ENCODE measurements around the gene ABCC4.

The ABCC4 gene, protein sequence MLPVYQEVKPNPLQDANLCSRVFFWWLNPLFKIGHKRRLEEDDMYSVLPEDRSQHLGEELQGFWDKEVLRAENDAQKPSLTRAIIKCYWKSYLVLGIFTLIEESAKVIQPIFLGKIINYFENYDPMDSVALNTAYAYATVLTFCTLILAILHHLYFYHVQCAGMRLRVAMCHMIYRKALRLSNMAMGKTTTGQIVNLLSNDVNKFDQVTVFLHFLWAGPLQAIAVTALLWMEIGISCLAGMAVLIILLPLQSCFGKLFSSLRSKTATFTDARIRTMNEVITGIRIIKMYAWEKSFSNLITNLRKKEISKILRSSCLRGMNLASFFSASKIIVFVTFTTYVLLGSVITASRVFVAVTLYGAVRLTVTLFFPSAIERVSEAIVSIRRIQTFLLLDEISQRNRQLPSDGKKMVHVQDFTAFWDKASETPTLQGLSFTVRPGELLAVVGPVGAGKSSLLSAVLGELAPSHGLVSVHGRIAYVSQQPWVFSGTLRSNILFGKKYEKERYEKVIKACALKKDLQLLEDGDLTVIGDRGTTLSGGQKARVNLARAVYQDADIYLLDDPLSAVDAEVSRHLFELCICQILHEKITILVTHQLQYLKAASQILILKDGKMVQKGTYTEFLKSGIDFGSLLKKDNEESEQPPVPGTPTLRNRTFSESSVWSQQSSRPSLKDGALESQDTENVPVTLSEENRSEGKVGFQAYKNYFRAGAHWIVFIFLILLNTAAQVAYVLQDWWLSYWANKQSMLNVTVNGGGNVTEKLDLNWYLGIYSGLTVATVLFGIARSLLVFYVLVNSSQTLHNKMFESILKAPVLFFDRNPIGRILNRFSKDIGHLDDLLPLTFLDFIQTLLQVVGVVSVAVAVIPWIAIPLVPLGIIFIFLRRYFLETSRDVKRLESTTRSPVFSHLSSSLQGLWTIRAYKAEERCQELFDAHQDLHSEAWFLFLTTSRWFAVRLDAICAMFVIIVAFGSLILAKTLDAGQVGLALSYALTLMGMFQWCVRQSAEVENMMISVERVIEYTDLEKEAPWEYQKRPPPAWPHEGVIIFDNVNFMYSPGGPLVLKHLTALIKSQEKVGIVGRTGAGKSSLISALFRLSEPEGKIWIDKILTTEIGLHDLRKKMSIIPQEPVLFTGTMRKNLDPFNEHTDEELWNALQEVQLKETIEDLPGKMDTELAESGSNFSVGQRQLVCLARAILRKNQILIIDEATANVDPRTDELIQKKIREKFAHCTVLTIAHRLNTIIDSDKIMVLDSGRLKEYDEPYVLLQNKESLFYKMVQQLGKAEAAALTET (N-terminal part only)

GRCh38 chr13:95301183-95301967, at the start of gene ABCC4:
Gene ABCC4, minus strand, starts transcription at chr13:95301451. Its CDS starts 137 bp downstream, at chr13:95301314.
- peak; percentile 34 for DNase-seq

DNA sequence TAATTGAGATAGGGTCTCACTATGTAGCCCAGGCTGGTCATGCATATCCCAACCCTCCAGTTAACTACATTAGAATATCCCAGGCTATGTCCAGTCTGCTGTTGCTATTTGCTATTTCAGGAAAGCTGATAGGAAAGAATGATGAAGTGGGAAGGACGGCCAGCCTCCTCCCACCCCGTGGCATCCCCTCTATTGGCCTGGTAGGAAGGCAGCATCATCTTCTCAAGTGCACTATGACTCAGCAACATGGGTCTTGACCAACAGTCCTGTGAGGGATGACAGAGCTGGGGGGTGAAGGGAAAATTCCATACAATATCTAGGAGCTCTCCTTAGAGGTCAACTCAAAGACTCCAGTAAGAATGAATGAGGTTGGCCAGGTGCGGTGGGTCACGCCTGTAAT, 48.0 kb upstream of the ABCC4 start:
- no peak for DNase-seq

DNA sequence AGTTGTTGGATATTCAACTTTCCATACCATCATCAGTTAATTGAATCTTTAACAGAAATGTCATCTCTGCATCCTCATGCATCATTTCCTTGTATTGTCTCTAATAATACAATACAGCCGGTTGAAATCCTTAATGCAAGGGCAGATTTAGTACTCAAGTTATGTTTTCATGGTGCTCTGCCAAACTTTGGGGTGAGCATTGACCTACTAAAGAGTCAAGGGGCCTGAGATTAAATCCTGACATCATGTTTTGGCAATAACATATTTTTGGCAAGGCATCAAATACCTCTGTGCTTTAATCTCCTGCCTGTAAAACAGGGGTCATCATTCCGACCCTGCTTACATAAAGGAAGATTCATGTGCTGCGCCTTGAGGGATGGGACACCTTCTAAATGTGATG, 42.7 kb upstream of the ABCC4 start:
- DNase-seq: no peak

DNA sequence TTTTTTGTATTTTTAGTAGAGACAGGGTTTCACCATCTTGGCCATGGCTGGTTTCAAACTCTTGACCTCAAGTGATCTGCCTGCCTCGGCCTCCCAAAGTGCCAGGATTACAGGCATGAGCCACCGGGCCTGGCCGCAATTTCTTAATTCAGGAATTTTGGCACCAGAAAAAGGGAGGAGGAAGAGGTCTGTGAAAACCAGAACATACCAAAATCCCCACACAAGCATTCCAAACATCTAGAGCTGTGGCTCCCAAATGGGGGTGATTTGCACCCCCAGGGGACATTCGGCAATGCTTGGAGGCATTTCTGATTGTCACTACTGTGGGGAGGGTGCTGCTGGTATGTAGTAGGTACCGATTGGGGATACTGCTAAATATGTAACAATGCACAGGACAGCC, 40.2 kb upstream of the ABCC4 start:
- no peak for DNase-seq

DNA sequence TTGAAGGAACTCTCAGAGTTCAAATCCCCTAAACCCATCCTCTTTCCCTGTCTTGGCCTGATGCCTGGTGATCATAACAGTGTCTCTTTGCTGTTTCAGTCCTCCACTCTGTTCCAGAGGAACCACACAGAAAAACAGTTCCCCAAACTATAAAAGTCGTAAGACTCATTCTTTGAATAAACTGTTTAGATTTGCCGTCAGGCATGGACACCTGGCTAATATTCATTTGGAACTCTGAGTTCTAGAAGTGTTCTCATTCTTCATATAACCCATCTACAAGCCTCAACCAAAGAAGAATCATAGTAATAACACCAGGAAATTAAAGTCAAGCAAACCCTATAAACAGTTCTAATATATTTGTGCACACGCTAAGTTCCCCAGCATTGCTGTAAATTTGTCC, 37.7 kb upstream of the ABCC4 start:
- no peak for DNase-seq

DNA sequence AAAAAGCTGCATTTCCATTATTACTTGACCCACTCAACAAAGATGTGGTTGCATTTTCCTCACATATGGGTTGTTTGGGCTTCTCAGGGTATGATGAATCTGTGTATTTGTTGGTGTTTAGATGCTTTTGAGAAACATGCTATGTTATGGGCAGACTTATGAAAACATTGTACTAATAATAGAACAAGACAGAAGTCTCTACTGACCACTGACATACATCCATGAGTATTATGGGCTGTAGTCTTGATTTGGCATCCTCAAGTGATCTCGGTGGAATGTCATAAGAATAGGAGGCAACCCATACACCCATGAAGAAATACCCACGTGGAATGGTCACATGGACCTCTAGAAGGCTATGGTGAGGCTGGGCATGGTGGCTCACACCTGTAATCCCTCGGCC, 36.3 kb upstream of the ABCC4 start:
- no peak for DNase-seq

- DNase-seq: no peak
Measured at GRCh38 chr13:95335667-95336066, 34.4 kb upstream of the ABCC4 start.

DNA sequence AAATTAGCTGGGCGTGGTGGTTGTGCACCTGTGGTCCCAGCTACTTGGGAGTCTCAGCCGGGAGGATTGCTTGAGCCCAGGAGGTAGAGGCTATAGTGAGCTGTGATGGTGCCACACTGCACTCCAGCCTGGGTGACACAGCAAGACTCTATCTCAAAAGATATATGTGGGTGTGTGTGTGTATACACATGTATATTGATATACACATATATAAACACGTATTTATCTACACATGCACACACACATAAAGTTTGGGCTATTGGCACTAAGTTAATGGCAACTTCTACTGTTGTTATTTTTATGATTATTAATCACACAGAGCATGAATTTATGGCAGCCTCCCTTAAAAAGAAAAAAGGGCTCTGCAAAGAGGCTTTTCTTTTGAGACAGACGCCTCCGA, 27.1 kb upstream of the ABCC4 start:
- DNase-seq: no peak

- no peak for DNase-seq
Measured at GRCh38 chr13:95327190-95327589, 25.9 kb upstream of the ABCC4 start.

DNA sequence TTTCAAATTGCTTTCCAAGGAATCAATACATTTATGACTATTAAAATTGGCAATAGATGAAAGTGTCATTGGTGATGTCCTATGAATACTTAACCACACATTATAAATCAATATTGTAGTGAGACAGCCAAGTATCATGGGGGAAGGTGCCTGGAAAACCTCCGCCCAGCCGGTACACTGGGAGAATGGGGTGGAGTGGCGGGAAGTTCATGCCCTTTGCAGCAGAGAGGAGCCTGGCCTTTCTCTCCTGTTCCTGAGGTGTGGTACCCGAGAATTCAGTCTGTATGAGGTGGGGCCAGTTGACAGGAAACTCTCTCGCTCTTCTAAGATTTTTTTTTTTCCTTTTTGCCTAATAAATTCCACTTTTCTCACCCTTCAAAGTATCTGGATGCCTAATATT, 25.4 kb upstream of the ABCC4 start:
- no peak for DNase-seq

DNA sequence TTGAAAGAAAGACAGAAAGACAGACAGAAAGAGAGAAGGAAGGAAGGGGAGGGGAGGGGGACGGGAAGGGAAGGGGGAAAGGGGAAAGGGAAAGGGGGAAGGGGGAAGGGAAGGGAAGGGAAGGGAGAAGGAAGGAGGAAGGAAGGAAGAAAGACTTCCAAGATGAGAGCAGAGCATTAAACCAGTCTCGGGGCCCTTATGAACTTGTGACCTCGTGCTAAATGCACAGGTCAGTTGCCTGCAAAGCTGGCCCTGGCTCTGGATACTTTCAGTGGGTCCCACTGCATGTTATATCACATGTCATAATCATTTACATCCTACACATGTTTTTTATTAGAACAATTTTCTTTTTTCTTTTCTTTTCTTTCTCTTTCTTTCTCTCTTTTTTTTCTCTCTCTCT, 24.2 kb upstream of the ABCC4 start:
- no peak for DNase-seq

- DNase-seq: no peak
Measured at GRCh38 chr13:95323930-95324662, 22.8 kb upstream of the ABCC4 start.

DNA sequence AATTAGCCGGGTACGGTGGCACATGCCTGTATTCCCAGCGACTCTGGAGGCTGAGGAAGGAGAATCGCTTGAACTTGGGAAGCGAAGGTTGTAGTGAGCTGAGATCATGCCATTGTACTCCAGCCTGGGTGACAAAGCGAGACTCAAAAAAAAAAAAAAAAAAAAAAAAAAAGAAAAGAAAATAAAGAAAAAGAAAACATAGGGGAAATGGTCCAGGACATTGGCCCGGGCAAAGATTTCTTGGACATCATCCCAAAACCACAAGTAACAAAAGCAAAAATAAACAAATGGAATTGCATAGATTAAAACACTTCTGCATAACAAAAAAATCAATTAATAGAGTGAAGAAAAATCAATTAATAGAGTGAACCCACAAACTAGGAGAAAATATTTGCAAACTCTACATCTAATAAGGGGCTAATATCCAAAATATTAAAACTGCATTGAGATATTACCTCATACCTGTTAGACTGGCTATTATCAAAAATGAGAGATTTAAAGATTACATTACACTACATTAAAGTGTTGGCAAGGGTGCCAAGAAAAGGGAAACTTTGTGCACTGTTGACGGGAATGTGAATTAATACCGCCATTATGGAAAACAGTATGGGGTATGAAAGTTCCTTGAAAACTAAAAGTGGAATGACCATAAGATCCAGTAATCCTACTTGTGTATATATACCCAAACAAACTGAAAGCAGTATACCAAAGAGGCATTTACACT, 18.5 kb upstream of the ABCC4 start:
- DNase-seq: no peak

GRCh38 chr13:95317039-95317989, 16.1 kb upstream of the ABCC4 start:
- DNase-seq: no peak

DNA sequence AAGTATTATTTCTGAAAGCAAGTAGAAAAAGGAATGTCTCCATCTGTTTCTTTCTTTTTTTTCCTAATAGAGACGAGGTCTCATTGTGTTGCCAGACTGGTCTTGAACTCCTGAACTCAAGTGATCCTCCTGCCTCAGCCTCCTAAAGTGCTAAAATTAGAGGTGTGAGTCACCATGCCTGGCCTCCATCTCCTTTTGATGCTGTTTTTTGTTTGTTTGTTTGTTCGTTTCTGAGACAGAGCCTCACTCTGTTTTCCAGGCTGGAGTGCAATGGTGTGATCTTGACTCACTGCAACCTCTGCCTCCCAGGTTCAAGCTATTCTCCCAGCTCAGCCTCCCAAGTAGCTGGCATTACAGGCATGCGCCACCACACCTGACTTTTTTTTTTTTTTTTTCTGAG, 14.5 kb upstream of the ABCC4 start:
- no peak for DNase-seq

GRCh38 chr13:95307507-95307906, 6.3 kb upstream of the ABCC4 start:
- no peak for DNase-seq

DNA sequence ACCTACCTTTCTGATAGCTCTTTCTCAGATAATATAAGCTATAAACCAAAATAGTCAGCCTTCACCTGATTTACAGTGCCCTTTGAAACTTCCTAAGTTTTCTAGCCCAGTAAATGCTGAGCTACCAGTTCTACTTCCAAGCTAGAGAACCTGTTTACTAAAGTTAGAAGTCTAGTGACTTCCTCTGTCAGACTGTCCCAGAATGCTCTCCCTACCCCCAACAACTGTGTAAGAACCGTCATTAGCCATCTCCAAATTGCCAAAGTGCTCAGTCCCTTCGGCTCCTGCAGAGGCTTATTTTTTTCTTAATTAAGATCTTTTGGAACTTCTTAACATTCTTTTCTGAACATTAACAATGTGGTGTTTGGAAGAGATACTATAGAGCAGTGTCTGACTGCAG, 3.2 kb upstream of the ABCC4 start:
- DNase-seq: no peak

GRCh38 chr13:95301968-95302393, 730 bp upstream of the ABCC4 start:
- peak; percentile 11 for DNase-seq

DNA sequence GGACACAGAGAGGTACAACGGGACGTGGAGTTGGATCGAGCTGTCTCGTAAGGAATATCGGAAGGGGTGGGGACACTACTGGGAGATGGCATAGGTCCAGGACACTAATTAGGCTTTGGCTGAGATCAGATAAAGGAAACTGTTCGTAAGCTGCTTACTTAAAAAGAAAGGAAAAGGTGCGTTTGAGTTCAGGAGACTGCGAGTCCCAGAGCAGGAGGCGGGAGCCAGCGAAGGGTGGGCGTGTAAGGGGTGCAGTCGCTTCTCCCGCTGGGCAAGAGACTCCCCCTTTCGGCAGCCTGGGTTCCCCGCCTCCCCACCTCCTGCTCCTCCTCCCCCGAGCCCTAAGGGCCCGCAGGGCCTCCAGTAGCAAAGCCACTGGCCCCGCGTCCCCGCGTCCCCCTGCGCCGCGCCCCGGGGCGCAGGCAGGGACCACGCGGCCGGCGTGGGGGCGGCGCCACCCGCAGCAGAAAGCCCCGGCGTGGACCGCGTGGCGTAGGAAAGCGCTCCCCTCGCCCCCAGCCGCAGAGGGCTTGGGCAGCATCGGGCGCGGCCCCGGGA, 547 bp downstream of the ABCC4 start:
- DNase-seq: peak; percentile 40
